PFSK-1 (cell line): ENCODE results near the gene FBXO22.

Source experiments
- FOXP2 ChIP-seq: optimal IDR thresholded peaks from 2 replicates; pipeline ENCODE3; 2011; ENCODE audit warnings: borderline replicate concordance, control low read depth, inconsistent platforms; ENCODE audit not compliant: insufficient read depth; ENCODE audit errors: extremely low read length, extremely low read depth
- POLR2AphosphoS5 ChIP-seq: IDR thresholded peaks from 2 replicates; pipeline ENCODE4 v1.6.1; 2012; ENCODE audit warnings: low read depth, mild to moderate bottlenecking, control low read depth, low read length, moderate library complexity
- SIN3A ChIP-seq: IDR thresholded peaks from 2 replicates; pipeline ENCODE4 v1.6.1; 2012; ENCODE audit warnings: mild to moderate bottlenecking, low read length, moderate library complexity, borderline replicate concordance; ENCODE audit not compliant: insufficient read depth
- TAF1 ChIP-seq: IDR thresholded peaks from 2 replicates; pipeline ENCODE4 v1.6.1; 2012; ENCODE audit warnings: low read length, control low read depth, borderline replicate concordance; ENCODE audit not compliant: insufficient read depth
- TF ChIP-seq, protein P1 (sequence below), 2 experiments: IDR thresholded peaks; 2 replicates each; pipeline versions ENCODE4 v1.6.1 to v1.8.0; 2011 to 2012; ENCODE audit warnings: low read depth in 2 of 2, low read length in 2 of 2, control low read depth in 1 of 2, inconsistent platforms in 1 of 2, mild to moderate bottlenecking in 1 of 2, moderate library complexity in 1 of 2; ENCODE audit not compliant: insufficient read depth in 1 of 2

DNA sequence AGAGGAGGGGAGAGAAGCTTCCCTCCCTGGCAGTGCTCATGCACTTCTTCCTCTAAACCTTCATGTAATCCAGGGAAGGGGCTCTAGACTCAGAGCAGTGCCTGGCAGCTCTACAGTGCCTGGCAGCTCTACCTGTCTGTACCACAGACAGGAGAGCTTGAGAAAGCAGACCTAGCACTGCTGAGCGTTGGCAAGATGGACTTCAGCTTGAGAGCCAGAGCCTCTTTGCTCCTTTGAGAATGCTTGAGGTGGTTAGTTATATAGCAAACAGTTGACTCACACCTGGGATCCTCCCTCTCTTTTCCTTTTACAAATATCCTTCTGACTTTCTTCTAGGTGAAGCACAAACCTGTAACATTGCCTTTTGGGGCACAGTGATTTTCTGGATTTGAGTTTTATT is 20.9 kb downstream of the FBXO22 start:
- no peak for TF ChIP-seq TAF1
- no peak for TF ChIP-seq SIN3A
- TF ChIP-seq, protein P1, sequence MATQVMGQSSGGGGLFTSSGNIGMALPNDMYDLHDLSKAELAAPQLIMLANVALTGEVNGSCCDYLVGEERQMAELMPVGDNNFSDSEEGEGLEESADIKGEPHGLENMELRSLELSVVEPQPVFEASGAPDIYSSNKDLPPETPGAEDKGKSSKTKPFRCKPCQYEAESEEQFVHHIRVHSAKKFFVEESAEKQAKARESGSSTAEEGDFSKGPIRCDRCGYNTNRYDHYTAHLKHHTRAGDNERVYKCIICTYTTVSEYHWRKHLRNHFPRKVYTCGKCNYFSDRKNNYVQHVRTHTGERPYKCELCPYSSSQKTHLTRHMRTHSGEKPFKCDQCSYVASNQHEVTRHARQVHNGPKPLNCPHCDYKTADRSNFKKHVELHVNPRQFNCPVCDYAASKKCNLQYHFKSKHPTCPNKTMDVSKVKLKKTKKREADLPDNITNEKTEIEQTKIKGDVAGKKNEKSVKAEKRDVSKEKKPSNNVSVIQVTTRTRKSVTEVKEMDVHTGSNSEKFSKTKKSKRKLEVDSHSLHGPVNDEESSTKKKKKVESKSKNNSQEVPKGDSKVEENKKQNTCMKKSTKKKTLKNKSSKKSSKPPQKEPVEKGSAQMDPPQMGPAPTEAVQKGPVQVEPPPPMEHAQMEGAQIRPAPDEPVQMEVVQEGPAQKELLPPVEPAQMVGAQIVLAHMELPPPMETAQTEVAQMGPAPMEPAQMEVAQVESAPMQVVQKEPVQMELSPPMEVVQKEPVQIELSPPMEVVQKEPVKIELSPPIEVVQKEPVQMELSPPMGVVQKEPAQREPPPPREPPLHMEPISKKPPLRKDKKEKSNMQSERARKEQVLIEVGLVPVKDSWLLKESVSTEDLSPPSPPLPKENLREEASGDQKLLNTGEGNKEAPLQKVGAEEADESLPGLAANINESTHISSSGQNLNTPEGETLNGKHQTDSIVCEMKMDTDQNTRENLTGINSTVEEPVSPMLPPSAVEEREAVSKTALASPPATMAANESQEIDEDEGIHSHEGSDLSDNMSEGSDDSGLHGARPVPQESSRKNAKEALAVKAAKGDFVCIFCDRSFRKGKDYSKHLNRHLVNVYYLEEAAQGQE (IDR thresholded peaks at IDR 0.05; ENCODE audit: insufficient read depth in 1 of 2, low read depth in 2 of 2, low read length in 2 of 2), result no peak
- TF ChIP-seq POLR2AphosphoS5, result no peak
- no peak for TF ChIP-seq FOXP2
